Lower lobe of right lung (tissue), 2 donors: ENCODE measurements around the gene SPATA45. TPM values are rescaled to one million over a fixed set of nuclear protein-coding genes. Genes with fewer than 3 reads are reported as not detected.

Source experiments
- ATAC-seq, 2 donors: fragments of 200-7000 bp; cut with Tn5 transposase; one replicate each; pipeline ENCODE4 v1.9.1; 2020 to 2022; ENCODE audit warnings: mild to moderate bottlenecking in 2 of 2, moderate library complexity in 2 of 2
- DNase-seq: peaks from one replicate; pipeline ENCODE4 v3.0.0-alpha.2; 2020
- H3K27ac ChIP-seq: fragments of 200-600 bp; one replicate; pipeline ENCODE4 v1.8.0; 2022
- H3K27me3 ChIP-seq: fragments of 200-600 bp; one replicate; pipeline ENCODE4 v1.8.0; 2022; ENCODE audit warnings: low read depth
- H3K36me3 ChIP-seq: fragments of 200-600 bp; one replicate; pipeline ENCODE4 v1.8.0; 2022; ENCODE audit warnings: mild to moderate bottlenecking
- H3K4me1 ChIP-seq: fragments of 200-600 bp; one replicate; pipeline ENCODE4 v1.8.0; 2022
- H3K4me3 ChIP-seq: fragments of 200-600 bp; one replicate; pipeline ENCODE4 v1.8.0; 2022; ENCODE audit warnings: mild to moderate bottlenecking
- H3K9me3 ChIP-seq: fragments of 200-600 bp; one replicate; pipeline ENCODE4 v1.8.0; 2022
- intact Hi-C: fragments of 100-400 bp; cut with DNase I; formaldehyde crosslinking; loops from one replicate; pipeline ENCODE4 v1.11.0; 2022
- total RNA-seq: library from RNA; stranded (reverse); fragmentation: NEBNext Ultra II Directional; extraction: Animal tissue kit (Norgen Biotek cat#: 25700); gene quantifications from one replicate; pipeline ENCODE4 v1.2.1, GENCODE V29; 2021
- TF ChIP-seq, protein P1 (sequence below): fragments of 200-600 bp; IDR thresholded peaks from one replicate; pipeline ENCODE4 v1.8.0; 2022; ENCODE audit warnings: antibody characterized with exemption, mild to moderate bottlenecking
- donor health status: DM: no; HTN: yes; CAD: no; lungs with severe emphysema.

SPATA45 gene
- total RNA-seq, 1 donor from 2014 or later: not detected

DNA sequence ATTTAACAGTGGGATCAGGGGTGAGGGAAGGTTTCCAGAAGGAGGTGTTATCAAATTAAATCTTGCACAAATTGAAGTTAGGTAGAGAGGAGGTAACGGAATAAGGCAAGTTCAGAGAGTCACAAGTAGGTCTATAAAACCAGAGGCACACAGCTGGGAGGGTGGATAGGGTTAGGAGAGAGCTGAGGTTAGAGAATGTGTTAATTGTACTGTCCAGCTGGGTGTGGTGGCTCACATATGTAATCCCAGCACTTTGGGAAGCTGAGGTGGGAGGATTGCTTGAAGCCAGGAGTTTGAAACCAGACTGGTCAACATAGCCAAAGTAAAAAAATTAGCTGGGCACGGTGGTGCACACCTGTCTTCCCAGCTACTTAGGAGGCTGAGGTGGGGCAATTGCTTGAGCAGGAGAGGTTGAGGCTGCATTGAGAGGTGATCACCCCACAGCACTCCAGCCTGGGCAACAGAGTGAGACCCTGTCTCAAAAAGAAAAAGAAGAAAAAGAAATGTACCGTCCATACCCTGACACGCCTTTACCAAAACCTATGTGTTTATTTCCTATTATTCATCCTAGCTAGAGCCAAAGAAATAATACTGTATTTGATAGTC is 20.2 kb downstream of the SPATA45 start:
- Histone ChIP-seq H3K27ac (no peak overlapping the region), H3K4me3 (no peak overlapping the region), H3K36me3 (no peaks in the 10 kb centered on the region), H3K9me3 (peaks cover 13% of the 10 kb centered on the region), H3K4me1 (no peaks in the 10 kb centered on the region), H3K27me3 (no peaks in the 10 kb centered on the region)
- TF ChIP-seq, protein P1, sequence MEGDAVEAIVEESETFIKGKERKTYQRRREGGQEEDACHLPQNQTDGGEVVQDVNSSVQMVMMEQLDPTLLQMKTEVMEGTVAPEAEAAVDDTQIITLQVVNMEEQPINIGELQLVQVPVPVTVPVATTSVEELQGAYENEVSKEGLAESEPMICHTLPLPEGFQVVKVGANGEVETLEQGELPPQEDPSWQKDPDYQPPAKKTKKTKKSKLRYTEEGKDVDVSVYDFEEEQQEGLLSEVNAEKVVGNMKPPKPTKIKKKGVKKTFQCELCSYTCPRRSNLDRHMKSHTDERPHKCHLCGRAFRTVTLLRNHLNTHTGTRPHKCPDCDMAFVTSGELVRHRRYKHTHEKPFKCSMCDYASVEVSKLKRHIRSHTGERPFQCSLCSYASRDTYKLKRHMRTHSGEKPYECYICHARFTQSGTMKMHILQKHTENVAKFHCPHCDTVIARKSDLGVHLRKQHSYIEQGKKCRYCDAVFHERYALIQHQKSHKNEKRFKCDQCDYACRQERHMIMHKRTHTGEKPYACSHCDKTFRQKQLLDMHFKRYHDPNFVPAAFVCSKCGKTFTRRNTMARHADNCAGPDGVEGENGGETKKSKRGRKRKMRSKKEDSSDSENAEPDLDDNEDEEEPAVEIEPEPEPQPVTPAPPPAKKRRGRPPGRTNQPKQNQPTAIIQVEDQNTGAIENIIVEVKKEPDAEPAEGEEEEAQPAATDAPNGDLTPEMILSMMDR: no peak
- intact Hi-C loops: no loop called here
- ATAC-seq (no peak), DNase-seq (no peak)

DNA sequence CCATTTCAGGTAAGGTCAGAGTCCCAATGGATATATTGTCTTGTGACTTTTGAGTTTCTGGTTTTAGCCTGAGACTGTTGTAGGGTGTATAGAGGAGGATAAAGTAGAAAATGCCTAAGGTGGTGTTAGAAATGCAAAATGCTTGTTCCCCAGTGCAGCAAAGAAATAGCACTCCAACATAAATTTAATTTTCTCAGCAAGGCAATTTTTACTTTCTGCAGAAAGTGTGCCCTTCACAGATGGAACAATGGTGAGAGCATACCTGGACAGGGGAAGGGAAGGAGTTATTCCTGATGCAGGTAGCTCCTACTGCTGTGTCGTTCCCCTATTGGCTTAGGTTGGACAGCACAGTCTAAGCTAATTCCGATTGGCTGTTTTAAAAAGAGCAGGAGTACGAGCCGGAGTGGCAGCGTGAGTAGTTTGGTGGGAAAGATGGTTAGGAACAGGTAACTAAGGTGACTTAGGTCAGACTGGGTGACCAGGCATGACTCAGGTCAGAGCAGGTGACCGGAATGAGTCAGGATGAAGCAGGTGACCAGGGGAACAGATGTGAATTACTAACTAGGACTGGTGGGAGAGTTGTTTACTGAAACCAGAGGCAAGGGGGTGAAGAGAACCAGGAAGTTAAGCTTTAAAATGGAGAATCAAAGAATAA is 21.5 kb downstream of the SPATA45 start:
- DNase-seq (no peak), ATAC-seq (no peak)
- Histone ChIP-seq H3K36me3 (no peaks in the 10 kb centered on the region), H3K4me3 (no peak overlapping the region), H3K9me3 (peaks cover 13% of the 10 kb centered on the region), H3K4me1 (no peaks in the 10 kb centered on the region), H3K27me3 (no peaks in the 10 kb centered on the region), H3K27ac (no peak overlapping the region)
- intact Hi-C loops: no loop called here
- TF ChIP-seq, protein P1: no peak

DNA sequence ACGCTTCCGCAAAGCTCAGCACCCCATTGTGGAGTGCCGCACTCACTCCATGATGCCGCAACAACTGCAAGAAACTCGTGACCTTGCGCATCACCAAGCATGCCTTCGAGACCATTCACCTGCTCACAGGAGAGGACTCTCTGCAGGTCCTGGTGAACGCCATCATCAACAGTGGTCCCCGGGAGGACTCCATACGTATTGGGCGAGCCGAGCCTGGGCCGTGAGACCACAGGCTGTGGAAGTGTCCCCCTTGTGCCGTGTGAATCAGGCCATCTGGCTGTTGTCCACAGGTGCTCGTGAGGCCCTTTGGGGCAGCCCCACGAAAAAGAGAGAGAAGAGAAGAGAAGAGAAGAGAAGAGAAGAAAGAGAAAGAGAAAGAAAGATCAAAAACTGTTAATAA is 23.2 kb downstream of the SPATA45 start:
- Histone ChIP-seq H3K36me3 (no peaks in the 10 kb centered on the region), H3K27ac (no peak overlapping the region), H3K4me3 (no peak overlapping the region), H3K4me1 (peaks cover 11% of the 10 kb centered on the region), H3K27me3 (no peaks in the 10 kb centered on the region), H3K9me3 (peaks cover 13% of the 10 kb centered on the region)
- TF ChIP-seq, protein P1: no peak
- intact Hi-C loops: no loop called here
- ATAC-seq (no peak), DNase-seq (no peak)

DNA sequence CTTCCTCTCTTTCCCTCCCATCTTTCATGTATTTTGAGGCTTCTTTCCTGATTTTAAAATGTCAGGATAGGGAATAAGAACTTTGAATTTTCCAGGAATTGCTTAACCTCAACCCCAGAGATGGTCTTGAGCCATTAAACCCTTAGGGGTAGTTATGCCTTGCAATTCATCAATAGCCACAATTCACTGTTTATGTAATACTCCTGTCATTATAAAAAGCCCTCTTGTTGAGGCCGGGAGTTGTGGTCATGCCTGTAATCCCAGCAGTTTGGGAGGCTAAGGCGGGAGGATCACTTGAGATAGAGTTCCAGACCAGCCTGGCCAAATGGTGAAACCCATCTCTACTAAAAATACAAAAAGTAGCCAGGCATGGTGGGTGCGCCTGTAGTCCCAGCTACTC is 24.5 kb downstream of the SPATA45 start:
- TF ChIP-seq, protein P1: no peak
- intact Hi-C loops: no loop called here
- Histone ChIP-seq H3K9me3 (peaks cover 13% of the 10 kb centered on the region), H3K4me1 (peaks cover 12% of the 10 kb centered on the region), H3K36me3 (no peaks in the 10 kb centered on the region), H3K27me3 (no peaks in the 10 kb centered on the region), H3K4me3 (no peak overlapping the region), H3K27ac (no peak overlapping the region)
- DNase-seq: no peak
- ATAC-seq: no peak

DNA sequence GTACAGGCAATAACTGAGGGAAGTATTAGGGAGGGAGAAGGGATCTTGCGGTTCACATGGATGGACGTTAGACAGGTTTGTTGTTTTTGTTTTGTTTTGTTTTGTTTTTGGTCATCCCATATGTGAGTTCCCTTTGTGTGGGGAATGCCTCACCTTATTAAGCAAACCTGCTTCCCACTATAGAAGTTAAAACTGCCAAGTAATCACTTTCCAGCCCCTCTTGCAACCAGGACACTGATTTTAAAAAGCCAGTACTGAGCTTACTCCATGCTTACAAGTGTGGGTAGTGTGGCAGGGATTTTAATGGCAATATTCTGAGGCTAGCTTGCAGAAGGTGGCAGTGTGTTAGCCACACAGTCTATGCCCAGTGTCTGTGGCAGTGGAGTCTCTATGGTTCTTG is 26.5 kb downstream of the SPATA45 start:
- Histone ChIP-seq H3K27me3 (no peaks in the 10 kb centered on the region), H3K9me3 (peaks cover 11% of the 10 kb centered on the region), H3K36me3 (no peaks in the 10 kb centered on the region), H3K4me3 (no peak overlapping the region), H3K4me1 (peaks cover 12% of the 10 kb centered on the region), H3K27ac (no peak overlapping the region)
- intact Hi-C loops: no loop called here
- ATAC-seq: no peak
- no peak for DNase-seq
- TF ChIP-seq, protein P1: no peak
